Psoas muscle (tissue), 7 donors: ENCODE measurements around the gene CDC42EP2. TPM values are rescaled to one million over a fixed set of nuclear protein-coding genes. Genes with fewer than 3 reads are reported as not detected.

ENCODE experiments used
- polyA plus RNA-seq, 3 donors: library from polyadenylated mRNA; stranded (reverse); fragments of 200-250 nt; gene quantifications; one replicate each; pipeline ENCODE4 v1.2.3, GENCODE V29; 2013
- total RNA-seq, 4 donors: library from RNA; stranded (reverse); fragmentation: NEBNext Ultra II Directional in 2 of 4; extraction: Animal tissue kit (Norgen Biotek cat#: 25700) in 2 of 4; gene quantifications; one replicate each; pipeline versions ENCODE4 v1.2.1 to v1.2.4, GENCODE V29; 2021 to 2023
- donor health status: healthy with polysubstance abuse.
- donor health status: DM: no; HTN: no; CAD: no; lungs with moderate emphysema.
- donor health status: Bipolar disorder and iron deficiency.
- donor health status: healthy.
- donor health status: DM: no; HTN: no; CAD: no.
- donor health status: DM: no; HTN: no; CAD: no.
- donor health status: DM: yes; HTN: yes; CAD: no.

The CDC42EP2 gene
- total and polyA plus RNA-seq, 7 donors: 2.7 to 7.3 (median 5.9) TPM

Other genes with a start within 250 kb of the CDC42EP2 start
- gene CDCA5, start 230.8 kb upstream of the CDC42EP2 start, total RNA-seq: 1 to 10 TPM in 1 of 4 donors, under 1 TPM in 3; 0.50 to 1.1 (median 0.87) TPM
- 1 to 10 TPM in 2 of 3 donors, under 1 TPM in 1; 0.28 to 1.6 (median 1.3) TPM for gene CDCA5, start 230.8 kb upstream of the CDC42EP2 start, polyA plus RNA-seq
- gene ZFPL1, start 230.6 kb upstream of the CDC42EP2 start, total RNA-seq: 10 to 100 TPM; 22.1 to 29.3 (median 26.2) TPM
- 10 to 100 TPM; 43.0 to 55.9 (median 46.8) TPM for gene ZFPL1, start 230.6 kb upstream of the CDC42EP2 start, polyA plus RNA-seq
- 100 to 1,000 TPM in 1 of 4 donors, 10 to 100 TPM in 3; 82.2 to 105 (median 91.3) TPM for gene VPS51, start 218.7 kb upstream of the CDC42EP2 start, total RNA-seq
- gene VPS51, start 218.7 kb upstream of the CDC42EP2 start, polyA plus RNA-seq: 100 to 1,000 TPM in 1 of 3 donors, 10 to 100 TPM in 2; 60.3 to 110 (median 85.8) TPM
- 10 to 100 TPM in 2 of 4 donors, 1 to 10 TPM in 2; 5.1 to 13.5 (median 9.5) TPM for gene TM7SF2, start 203.0 kb upstream of the CDC42EP2 start, total RNA-seq
- 1 to 10 TPM; 3.2 to 7.8 (median 5.3) TPM for gene TM7SF2, start 203.0 kb upstream of the CDC42EP2 start, polyA plus RNA-seq
- gene ZNHIT2, start 197.2 kb upstream of the CDC42EP2 start, total RNA-seq: 10 to 100 TPM in 2 of 4 donors, 1 to 10 TPM in 2; 8.6 to 16.1 (median 10.2) TPM
- 10 to 100 TPM; 21.7 to 25.7 (median 24.9) TPM for gene ZNHIT2, start 197.2 kb upstream of the CDC42EP2 start, polyA plus RNA-seq
- 100 to 1,000 TPM; 465 to 641 (median 573) TPM for gene FAU, start 192.7 kb upstream of the CDC42EP2 start, total RNA-seq
- gene FAU, start 192.7 kb upstream of the CDC42EP2 start, polyA plus RNA-seq: 100 to 1,000 TPM; 639 to 798 (median 733) TPM
- gene MRPL49, start 192.5 kb upstream of the CDC42EP2 start, total RNA-seq: 10 to 100 TPM; 31.4 to 36.7 (median 32.4) TPM
- gene MRPL49, start 192.5 kb upstream of the CDC42EP2 start, polyA plus RNA-seq: 10 to 100 TPM; 29.0 to 54.1 (median 45.8) TPM
- gene SYVN1, start 180.3 kb upstream of the CDC42EP2 start, total RNA-seq: 10 to 100 TPM; 26.5 to 56.1 (median 31.7) TPM
- 10 to 100 TPM; 20.2 to 33.5 (median 20.5) TPM for gene SYVN1, start 180.3 kb upstream of the CDC42EP2 start, polyA plus RNA-seq
- gene SPDYC, start 144.6 kb upstream of the CDC42EP2 start, total RNA-seq: not detected
- gene SPDYC, start 144.6 kb upstream of the CDC42EP2 start, polyA plus RNA-seq: not detected
- gene CAPN1, start 132.9 kb upstream of the CDC42EP2 start, total RNA-seq: 100 to 1,000 TPM in 1 of 4 donors, 10 to 100 TPM in 3; 72.4 to 105 (median 81.5) TPM
- 10 to 100 TPM; 65.7 to 97.4 (median 86.5) TPM for gene CAPN1, start 132.9 kb upstream of the CDC42EP2 start, polyA plus RNA-seq
- 1 to 10 TPM; 1.7 to 3.4 (median 3.0) TPM for gene POLA2, start 52.9 kb upstream of the CDC42EP2 start, total RNA-seq
- 1 to 10 TPM; 2.1 to 5.8 (median 4.3) TPM for gene POLA2, start 52.9 kb upstream of the CDC42EP2 start, polyA plus RNA-seq
- gene DPF2, start 19.0 kb downstream of the CDC42EP2 start, total RNA-seq: 10 to 100 TPM; 26.5 to 43.8 (median 40.6) TPM
- 10 to 100 TPM; 24.8 to 39.2 (median 29.7) TPM for gene DPF2, start 19.0 kb downstream of the CDC42EP2 start, polyA plus RNA-seq
- under 1 TPM in 1 of 4 donors, not detected in 3; 0.25 TPM for gene TIGD3, start 39.9 kb downstream of the CDC42EP2 start, total RNA-seq
- under 1 TPM; 0.05 to 0.09 (median 0.08) TPM for gene TIGD3, start 39.9 kb downstream of the CDC42EP2 start, polyA plus RNA-seq
- gene SLC25A45, start 67.8 kb downstream of the CDC42EP2 start, total RNA-seq: 1 to 10 TPM; 5.7 to 8.8 (median 7.2) TPM
- gene SLC25A45, start 67.8 kb downstream of the CDC42EP2 start, polyA plus RNA-seq: 10 to 100 TPM in 1 of 3 donors, 1 to 10 TPM in 2; 3.7 to 18.5 (median 6.1) TPM
- 10 to 100 TPM in 3 of 4 donors, 1 to 10 TPM in 1; 7.4 to 27.7 (median 13.9) TPM for gene FRMD8, start 71.8 kb downstream of the CDC42EP2 start, total RNA-seq
- gene FRMD8, start 71.8 kb downstream of the CDC42EP2 start, polyA plus RNA-seq: 10 to 100 TPM; 10.6 to 20.8 (median 12.9) TPM
- gene NEAT1, start 107.9 kb downstream of the CDC42EP2 start, total RNA-seq: 1,000 to 10,000 TPM in 1 of 4 donors, 100 to 1,000 TPM in 3; 517 to 1,759 (median 646) TPM
- gene NEAT1, start 107.9 kb downstream of the CDC42EP2 start, polyA plus RNA-seq: 100 to 1,000 TPM; 474 to 758 (median 716) TPM
- gene MALAT1, start 184.2 kb downstream of the CDC42EP2 start, total RNA-seq: over 10,000 TPM in 1 of 4 donors, 1,000 to 10,000 TPM in 3; 3,071 to 11,376 (median 4,986) TPM
- 100 to 1,000 TPM; 102 to 846 (median 299) TPM for gene MALAT1, start 184.2 kb downstream of the CDC42EP2 start, polyA plus RNA-seq
- gene SCYL1, start 210.2 kb downstream of the CDC42EP2 start, total RNA-seq: 100 to 1,000 TPM in 1 of 4 donors, 10 to 100 TPM in 3; 77.8 to 106 (median 92.6) TPM
- 10 to 100 TPM; 66.9 to 87.4 (median 79.4) TPM for gene SCYL1, start 210.2 kb downstream of the CDC42EP2 start, polyA plus RNA-seq
- 10 to 100 TPM; 27.9 to 82.3 (median 51.4) TPM for gene LTBP3, start 243.5 kb downstream of the CDC42EP2 start, total RNA-seq
- 10 to 100 TPM; 12.7 to 19.2 (median 17.2) TPM for gene LTBP3, start 243.5 kb downstream of the CDC42EP2 start, polyA plus RNA-seq